Keratinocyte (primary cell): ENCODE results near the gene ANKFY1. TPM values are rescaled to one million over a fixed set of nuclear protein-coding genes. Genes with fewer than 3 reads are reported as not detected.

Experiments used
- DNase-seq: peaks from one replicate; pipeline ENCODE4 v3.0.0-alpha.2; 2011; ENCODE audit warnings: low read depth, missing footprints, low spot score
- FAIRE-seq: peaks from 2 replicates; lab custom pipeline; 2011; peaks lifted over from hg19 to GRCh38; lab: Jason Lieb, UNC
- H2AFZ ChIP-seq: 2 replicates; pipeline ENCODE4 v1.6.0; 2012; ENCODE audit warnings: low read length, control low read depth, inconsistent platforms; ENCODE audit not compliant: control insufficient read depth
- H3K27ac ChIP-seq: 2 replicates; pipeline ENCODE4 v1.5.1; 2011; ENCODE audit warnings: low read length; ENCODE audit not compliant: control insufficient read depth, insufficient read depth
- H3K27me3 ChIP-seq: 3 replicates; pipeline ENCODE4 v1.6.0; 2011; ENCODE audit warnings: low read length; ENCODE audit not compliant: control insufficient read depth, insufficient read depth; ENCODE audit errors: extremely low read depth
- H3K36me3 ChIP-seq, 2 experiments: 2 replicates in 1 of 2; 3 replicates in 1 of 2; pipeline ENCODE4 v1.5.1; 2011; ENCODE audit warnings: low read length in 2 of 2, mild to moderate bottlenecking in 1 of 2; ENCODE audit not compliant: control insufficient read depth in 2 of 2, insufficient read depth in 2 of 2; ENCODE audit errors: extremely low read depth in 1 of 2
- H3K4me1 ChIP-seq: 3 replicates; pipeline ENCODE4 v1.5.1; 2011; ENCODE audit warnings: low read length; ENCODE audit not compliant: control insufficient read depth, insufficient read depth; ENCODE audit errors: extremely low read depth
- H3K4me2 ChIP-seq: 3 replicates; pipeline ENCODE4 v1.6.0; 2011; ENCODE audit warnings: low read depth, low read length; ENCODE audit not compliant: control insufficient read depth, insufficient read depth; ENCODE audit errors: extremely low read depth
- H3K4me3 ChIP-seq, 3 experiments: fragments of 200-600 bp in 1 of 3; sonication (generic) in 1 of 3; 2 replicates in 2 of 3; 3 replicates in 1 of 3; pipeline ENCODE4 v1.5.1; 2011 to 2016; ENCODE audit warnings: low read length in 3 of 3, mild to moderate bottlenecking in 3 of 3, control low read depth in 2 of 3, inconsistent platforms in 1 of 3, low read depth in 1 of 3, mixed read lengths in 1 of 3, mixed run types in 1 of 3, moderate library complexity in 1 of 3; ENCODE audit not compliant: control insufficient read depth in 2 of 3, insufficient read depth in 2 of 3; ENCODE audit errors: extremely low read depth in 1 of 3
- H3K79me2 ChIP-seq: 2 replicates; pipeline ENCODE4 v1.6.0; 2012; ENCODE audit warnings: low read length; ENCODE audit not compliant: control insufficient read depth, insufficient read depth
- H3K9ac ChIP-seq: 3 replicates; pipeline ENCODE4 v1.6.0; 2011; ENCODE audit warnings: low read length; ENCODE audit not compliant: control insufficient read depth, insufficient read depth; ENCODE audit errors: extremely low read depth
- H3K9me1 ChIP-seq: 3 replicates; pipeline ENCODE4 v1.6.0; 2011; ENCODE audit warnings: low read length; ENCODE audit not compliant: control insufficient read depth, insufficient read depth; ENCODE audit errors: extremely low read depth
- H3K9me3 ChIP-seq: 2 replicates; pipeline ENCODE4 v1.5.1; 2012; ENCODE audit warnings: low read depth, low read length; ENCODE audit not compliant: control insufficient read depth
- H4K20me1 ChIP-seq: 3 replicates; pipeline ENCODE4 v1.6.0; 2011; ENCODE audit warnings: low read length; ENCODE audit not compliant: control insufficient read depth, insufficient read depth; ENCODE audit errors: extremely low read depth
- CTCF ChIP-seq, 3 experiments: IDR thresholded peaks in 1 of 3; conservative IDR thresholded peaks in 1 of 3; optimal IDR thresholded peaks in 1 of 3; 2 replicates in 2 of 3; 3 replicates in 1 of 3; pipeline versions ENCODE3 to v1.5.1; 2011; ENCODE audit warnings: low read length in 3 of 3, mild to moderate bottlenecking in 3 of 3, moderate library complexity in 2 of 3, control low read depth in 1 of 3, inconsistent platforms in 1 of 3; ENCODE audit not compliant: insufficient read depth in 2 of 3; ENCODE audit errors: extremely low read depth in 1 of 3
- EZH2 ChIP-seq: IDR thresholded peaks from one replicate; pipeline ENCODE4 v1.6.1; 2012; ENCODE audit warnings: inconsistent platforms, mild to moderate bottlenecking, low read length, moderate library complexity
- dilution Hi-C: fragments of 300-500 bp; cut with MboI; formaldehyde crosslinking; loops from one replicate; pipeline ENCODE4 v1.7.0; 2020; ENCODE audit warnings: low sequenced_read_pairs; ENCODE audit not compliant: extremely low pct_ligation_motif_present
- polyA plus RNA-seq, 5 experiments: library from polyadenylated mRNA; depleted of rRNA in 3 of 5; stranded (reverse) in 3 of 5; stranded (forward) in 1 of 5; unstranded in 1 of 5; fragments of >200 nt; gene quantifications; 1 replicate in 1 of 5; 2 replicates in 3 of 5; 3 replicates in 1 of 5; pipeline versions ENCODE4 v1.2.1 to v1.2.3, GENCODE V29; 2011 to 2012; ENCODE audit warnings: missing spikeins in 2 of 5, low read depth in 1 of 5, low replicate concordance in 1 of 5

Gene ANKFY1
- polyA plus RNA-seq, 1 donor (not counting 4 experiments of a cell fraction or from before 2014, with no cell fraction given) = 27.0 TPM

GRCh38 chr17:4266550-4266949, 2.8 kb upstream of the ANKFY1 start:
- dilution Hi-C loops = no loop called here
- Histone ChIP-seq H3K4me1 (peaks cover 17% of the 10 kb centered on the region), H3K4me3 (no peak overlapping the region), H3K9me1 (no peaks in the 10 kb centered on the region), H3K9me3 (no peaks in the 10 kb centered on the region), H3K9ac (no peak overlapping the region), H3K27me3 (no peaks in the 10 kb centered on the region), H3K27ac (no peak overlapping the region), H3K79me2 (peaks cover 25% of the 10 kb centered on the region), H4K20me1 (no peaks in the 10 kb centered on the region), H3K36me3 (peaks cover 7 to 17% of the 10 kb centered on the region in 2 experiments), H3K4me2 (no peak overlapping the region), H2AFZ (no peak overlapping the region)
- no peak for TF ChIP-seq EZH2
- TF ChIP-seq CTCF (optimal IDR thresholded peaks at IDR 0.05 in 1 of 3, IDR thresholded peaks at IDR 0.05 in 1 of 3, conservative IDR thresholded peaks at IDR 0.05 in 1 of 3; ENCODE audit: extremely low read depth in 1 of 3, insufficient read depth in 2 of 3, low read length in 3 of 3) = no peak
- no peak for FAIRE-seq
- no peak for DNase-seq

- no peak for FAIRE-seq
- H3K4me3 ChIP-seq = peak overlapping the region; percentile 55 to 95 (median 90)
- peaks cover 63% of the 10 kb centered on the region for H3K79me2 ChIP-seq
- no peak for DNase-seq
- H3K27ac ChIP-seq = peak overlapping the region; percentile 78
- no peaks in the 10 kb centered on the region for H3K9me1 ChIP-seq
- peak overlapping the region; percentile 94 for H3K9ac ChIP-seq
- peaks cover 3 to 11% of the 10 kb centered on the region in 2 experiments for H3K36me3 ChIP-seq
- dilution Hi-C loops = no loop called here
- TF ChIP-seq CTCF (optimal IDR thresholded peaks at IDR 0.05 in 1 of 3, IDR thresholded peaks at IDR 0.05 in 1 of 3, conservative IDR thresholded peaks at IDR 0.05 in 1 of 3; ENCODE audit: extremely low read depth in 1 of 3, insufficient read depth in 2 of 3, low read length in 3 of 3) = no peak
- no peak for TF ChIP-seq EZH2
- no peak overlapping the region for H2AFZ ChIP-seq
- H4K20me1 ChIP-seq = no peaks in the 10 kb centered on the region
- peak overlapping the region; percentile 99 for H3K4me2 ChIP-seq
- H3K4me1 ChIP-seq = peaks cover 17% of the 10 kb centered on the region
- H3K9me3 ChIP-seq = peaks cover 7% of the 10 kb centered on the region
- no peaks in the 10 kb centered on the region for H3K27me3 ChIP-seq
Observed at GRCh38 chr17:4262703-4263102, 1.1 kb downstream of the ANKFY1 start.
